ENCODE data around the gene DDX42. TPM values are rescaled to one million over a fixed set of nuclear protein-coding genes. Genes with fewer than 3 reads are reported as not detected.

The DDX42 gene
- total RNA-seq, 2 donors from 2014 or later, result 92.9 to 157 TPM

DNA sequence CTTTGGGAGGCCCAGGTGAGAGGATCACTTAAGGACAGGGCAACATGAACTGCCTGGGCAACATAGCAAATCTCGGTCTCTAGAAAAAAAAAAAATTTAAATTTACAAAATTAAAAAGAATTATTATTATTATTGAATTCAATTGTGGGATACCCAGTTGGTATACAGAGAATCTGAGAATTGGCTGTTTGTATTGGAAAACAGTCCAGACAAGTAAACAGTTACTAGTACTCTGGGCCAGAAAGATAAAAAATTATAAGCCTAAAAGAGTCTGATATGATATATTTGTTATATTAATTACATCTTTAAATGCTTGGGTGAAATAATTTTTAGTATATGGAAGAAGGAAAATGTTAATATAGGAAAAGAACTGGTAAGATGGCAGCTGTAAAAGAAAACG, 15.5 kb upstream of the DDX42 start:
- DNase-seq (ENCODE audit: low spot score) (no peak), ATAC-seq (ENCODE audit: insufficient number of reproducible peaks, low FRiP score, low read depth) (no peak)
- H3K27me3 ChIP-seq (replicated peaks; ENCODE audit: insufficient read depth), result no peaks in the 10 kb centered on the region
- H3K27ac ChIP-seq, result no peak overlapping the region
- H3K4me1 ChIP-seq (ENCODE audit: control insufficient read depth in 1 of 2, low read depth in 2 of 2), result no peaks in the 10 kb centered on the region
- TF ChIP-seq, protein P1, sequence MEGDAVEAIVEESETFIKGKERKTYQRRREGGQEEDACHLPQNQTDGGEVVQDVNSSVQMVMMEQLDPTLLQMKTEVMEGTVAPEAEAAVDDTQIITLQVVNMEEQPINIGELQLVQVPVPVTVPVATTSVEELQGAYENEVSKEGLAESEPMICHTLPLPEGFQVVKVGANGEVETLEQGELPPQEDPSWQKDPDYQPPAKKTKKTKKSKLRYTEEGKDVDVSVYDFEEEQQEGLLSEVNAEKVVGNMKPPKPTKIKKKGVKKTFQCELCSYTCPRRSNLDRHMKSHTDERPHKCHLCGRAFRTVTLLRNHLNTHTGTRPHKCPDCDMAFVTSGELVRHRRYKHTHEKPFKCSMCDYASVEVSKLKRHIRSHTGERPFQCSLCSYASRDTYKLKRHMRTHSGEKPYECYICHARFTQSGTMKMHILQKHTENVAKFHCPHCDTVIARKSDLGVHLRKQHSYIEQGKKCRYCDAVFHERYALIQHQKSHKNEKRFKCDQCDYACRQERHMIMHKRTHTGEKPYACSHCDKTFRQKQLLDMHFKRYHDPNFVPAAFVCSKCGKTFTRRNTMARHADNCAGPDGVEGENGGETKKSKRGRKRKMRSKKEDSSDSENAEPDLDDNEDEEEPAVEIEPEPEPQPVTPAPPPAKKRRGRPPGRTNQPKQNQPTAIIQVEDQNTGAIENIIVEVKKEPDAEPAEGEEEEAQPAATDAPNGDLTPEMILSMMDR (IDR thresholded peaks at IDR 0.05), result no peak
- no peaks in the 10 kb centered on the region for H3K9me3 ChIP-seq
- peaks cover 52% of the 10 kb centered on the region for H3K36me3 ChIP-seq
- no peak overlapping the region for H3K4me3 ChIP-seq

DNA sequence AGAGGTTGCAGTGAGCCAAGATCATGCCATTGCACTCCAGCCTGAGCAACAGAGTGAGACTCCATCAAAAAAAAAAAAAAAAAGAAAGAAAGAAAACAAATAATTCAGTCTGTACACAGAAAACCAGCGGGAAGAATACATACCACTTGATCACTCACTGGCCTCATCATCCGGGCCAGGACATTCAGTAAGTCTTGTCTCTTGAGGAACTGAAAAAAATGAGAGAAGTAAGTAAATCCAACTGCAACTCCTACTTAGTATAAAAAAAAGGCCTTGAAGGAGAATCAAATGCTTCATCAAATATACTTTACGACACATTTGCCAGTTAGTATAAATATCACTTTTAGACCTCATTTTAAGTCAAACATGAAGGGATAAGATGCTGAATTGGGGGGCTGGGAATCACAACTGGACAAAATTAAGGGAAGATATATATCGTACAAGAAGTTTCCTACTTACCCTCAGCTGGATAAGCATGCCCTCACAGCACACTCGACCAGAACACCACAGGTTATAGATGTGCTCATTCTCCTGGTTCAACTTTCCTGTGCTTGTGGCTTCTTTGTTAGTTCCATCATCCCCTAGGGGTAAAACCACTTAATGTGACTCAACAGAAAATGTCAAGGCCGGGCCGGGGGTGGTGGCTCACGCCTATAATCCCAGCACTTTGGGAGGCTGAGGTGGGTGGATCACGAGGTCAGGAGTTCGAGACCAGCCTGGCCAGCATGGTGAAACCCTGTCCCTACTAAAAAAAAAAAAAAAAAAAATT, 13.0 kb upstream of the DDX42 start:
- Histone ChIP-seq H3K27ac (no peak overlapping the region), H3K4me3 (no peak overlapping the region), H3K27me3 (replicated peaks; ENCODE audit: insufficient read depth) (no peaks in the 10 kb centered on the region), H3K36me3 (peaks cover 38% of the 10 kb centered on the region), H3K9me3 (no peaks in the 10 kb centered on the region), H3K4me1 (ENCODE audit: control insufficient read depth in 1 of 2, low read depth in 2 of 2) (no peaks in the 10 kb centered on the region)
- DNase-seq (ENCODE audit: low spot score), result no peak
- ATAC-seq (ENCODE audit: insufficient number of reproducible peaks, low FRiP score, low read depth), result no peak
- TF ChIP-seq, protein P1 (IDR thresholded peaks at IDR 0.05), result no peak

DNA sequence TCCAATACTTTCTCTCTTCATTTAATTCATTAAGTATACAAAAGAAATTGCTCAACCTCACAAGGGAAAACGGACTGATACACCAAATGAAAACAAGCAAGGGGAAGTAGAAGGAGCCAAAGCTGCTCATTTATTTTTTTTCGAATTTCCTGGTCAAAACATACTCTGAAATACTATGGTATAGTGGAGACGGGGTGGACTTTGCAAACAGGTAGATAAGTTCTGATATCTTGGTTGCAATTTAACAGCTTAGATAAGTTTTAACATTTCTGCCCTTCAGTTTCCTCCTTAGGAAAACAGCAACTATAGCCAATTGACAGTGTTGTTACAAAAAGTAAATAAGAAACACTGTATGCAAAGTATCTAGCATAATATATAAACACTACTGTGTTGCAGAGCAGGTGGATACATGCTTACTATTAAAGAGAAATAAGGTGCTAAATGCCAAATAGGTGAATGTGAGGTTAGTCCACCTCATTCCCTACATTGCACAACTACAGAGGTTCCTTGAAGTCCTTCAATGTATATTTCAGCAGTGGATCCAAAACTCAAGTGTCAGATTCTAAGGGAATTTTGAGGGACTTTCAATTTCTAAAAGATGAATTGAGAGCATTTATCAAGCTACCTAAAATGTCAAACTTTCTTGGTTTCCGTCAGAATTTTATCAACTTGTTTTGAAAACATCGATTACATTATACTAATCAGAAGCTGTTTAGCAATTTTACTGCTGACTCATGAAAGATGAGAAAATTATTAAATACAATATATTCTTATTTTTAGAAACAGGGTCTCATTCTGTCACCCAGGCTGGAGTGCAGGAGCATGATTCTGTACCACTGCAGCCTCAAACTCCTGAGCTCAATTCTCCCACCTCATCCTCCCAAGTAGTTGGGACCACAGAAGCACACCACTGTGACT, 11.6 kb upstream of the DDX42 start:
- TF ChIP-seq, protein P1 (IDR thresholded peaks at IDR 0.05), result no peak
- Histone ChIP-seq H3K4me1 (ENCODE audit: control insufficient read depth in 1 of 2, low read depth in 2 of 2) (no peaks in the 10 kb centered on the region), H3K4me3 (no peak overlapping the region), H3K9me3 (no peaks in the 10 kb centered on the region), H3K27ac (no peak overlapping the region), H3K36me3 (peaks cover 28% of the 10 kb centered on the region), H3K27me3 (replicated peaks; ENCODE audit: insufficient read depth) (no peaks in the 10 kb centered on the region)
- ATAC-seq (ENCODE audit: insufficient number of reproducible peaks, low FRiP score, low read depth), result no peak
- DNase-seq (ENCODE audit: low spot score), result no peak

DNA sequence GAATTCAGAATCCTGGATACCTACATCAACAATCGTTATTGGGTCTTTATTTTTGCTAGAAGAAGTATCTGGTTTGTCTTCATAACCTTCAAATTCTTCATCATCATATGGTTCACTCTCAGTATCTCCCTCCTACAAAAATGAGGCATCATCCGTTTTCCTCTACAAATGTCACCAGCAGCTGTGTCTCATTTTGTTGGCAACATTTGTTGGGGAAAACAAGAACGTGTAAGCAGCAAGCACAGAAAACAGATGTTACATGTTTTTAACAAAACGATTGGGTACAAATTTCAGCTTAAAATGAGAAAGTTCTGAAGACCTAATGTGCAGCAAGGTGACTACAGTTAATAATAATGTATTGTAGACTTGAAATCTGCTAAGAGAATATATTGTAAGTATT, 9.3 kb upstream of the DDX42 start:
- Histone ChIP-seq H3K27ac (no peak overlapping the region), H3K4me1 (ENCODE audit: control insufficient read depth in 1 of 2, low read depth in 2 of 2) (peaks cover 0 to 6% of the 10 kb centered on the region in 2 donors), H3K4me3 (no peak overlapping the region), H3K36me3 (peaks cover 24% of the 10 kb centered on the region), H3K9me3 (no peaks in the 10 kb centered on the region), H3K27me3 (replicated peaks; ENCODE audit: insufficient read depth) (no peaks in the 10 kb centered on the region)
- ATAC-seq (ENCODE audit: insufficient number of reproducible peaks, low FRiP score, low read depth) (no peak), DNase-seq (ENCODE audit: low spot score) (no peak)
- TF ChIP-seq, protein P1 (IDR thresholded peaks at IDR 0.05), result no peak

DNA sequence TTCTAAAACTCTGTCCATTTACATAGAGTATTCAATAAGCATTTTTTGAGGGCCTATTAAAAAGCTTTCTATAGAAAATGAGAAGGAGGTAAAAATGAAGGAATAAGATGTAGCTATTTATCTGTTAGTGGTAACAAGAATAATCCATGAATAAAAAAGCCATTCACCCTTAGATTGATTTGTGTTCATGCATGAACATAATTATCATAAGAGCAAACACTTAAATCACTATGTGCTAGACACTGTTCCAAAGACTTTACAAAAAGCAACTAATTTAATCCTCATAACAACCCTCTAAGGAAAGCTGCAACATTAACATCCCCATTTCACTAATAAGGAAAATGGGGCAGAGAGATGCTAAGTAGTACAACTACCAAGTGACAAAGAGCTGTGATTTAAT, 7.2 kb upstream of the DDX42 start:
- ATAC-seq (ENCODE audit: insufficient number of reproducible peaks, low FRiP score, low read depth) (no peak), DNase-seq (ENCODE audit: low spot score) (no peak)
- H3K4me1 ChIP-seq (ENCODE audit: control insufficient read depth in 1 of 2, low read depth in 2 of 2), result peaks cover 0 to 16% of the 10 kb centered on the region in 2 donors
- H3K4me3 ChIP-seq, result no peak overlapping the region
- H3K27me3 ChIP-seq (replicated peaks; ENCODE audit: insufficient read depth), result no peaks in the 10 kb centered on the region
- peaks cover 15% of the 10 kb centered on the region for H3K36me3 ChIP-seq
- H3K9me3 ChIP-seq, result no peaks in the 10 kb centered on the region
- TF ChIP-seq, protein P1 (IDR thresholded peaks at IDR 0.05), result no peak
- no peak overlapping the region for H3K27ac ChIP-seq
